SK-N-SH treated with all-trans-retinoic acid at 6 μM for 48 hours (cell line): ENCODE results near the gene ALB.

ENCODE experiments used
- CSDC2 ChIP-seq: fragments of 250-450 bp; sonication (Bioruptor Pico); IDR thresholded peaks from 2 replicates; pipeline ENCODE4 v1.5.0; 2020; ENCODE audit warnings: mild to moderate bottlenecking, moderate library complexity
- CSRNP3 ChIP-seq: fragments of 250-450 bp; sonication (Bioruptor Pico); IDR thresholded peaks from 2 replicates; pipeline ENCODE4 v1.5.1; 2021; ENCODE audit warnings: mild to moderate bottlenecking, moderate library complexity
- ESRRG ChIP-seq: fragments of 250-450 bp; sonication (Bioruptor Pico); IDR thresholded peaks from 2 replicates; pipeline ENCODE4 v1.6.1; 2021; ENCODE audit warnings: mild to moderate bottlenecking
- ISL1 ChIP-seq: fragments of 250-450 bp; sonication (Bioruptor Pico); IDR thresholded peaks from 2 replicates; pipeline ENCODE4 v2.1.2; 2022; ENCODE audit warnings: mild to moderate bottlenecking, moderate library complexity
- PATZ1 ChIP-seq: fragments of 250-450 bp; sonication (Bioruptor Pico); IDR thresholded peaks from 2 replicates; pipeline ENCODE4 v1.8.0; 2020; ENCODE audit warnings: mild to moderate bottlenecking, moderate library complexity, borderline replicate concordance
- PPARA ChIP-seq: fragments of 250-450 bp; sonication (Bioruptor Pico); IDR thresholded peaks from 2 replicates; pipeline ENCODE4 v1.5.0; 2020; ENCODE audit warnings: mild to moderate bottlenecking, borderline replicate concordance
- RARB ChIP-seq: fragments of 250-450 bp; sonication (Bioruptor Pico); IDR thresholded peaks from 2 replicates; pipeline ENCODE4 v1.8.0; 2021; ENCODE audit warnings: mild to moderate bottlenecking, moderate library complexity
- TOX ChIP-seq: fragments of 250-450 bp; sonication (Bioruptor Pico); IDR thresholded peaks from 2 replicates; pipeline ENCODE4 v1.8.0; 2021; ENCODE audit warnings: mild to moderate bottlenecking, moderate library complexity, borderline replicate concordance
- ZC3H10 ChIP-seq: fragments of 250-450 bp; sonication (Bioruptor Pico); IDR thresholded peaks from 2 replicates; pipeline ENCODE4 v1.5.1; 2021; ENCODE audit warnings: mild to moderate bottlenecking, moderate library complexity
- ZFP3 ChIP-seq: fragments of 250-450 bp; sonication (Bioruptor Pico); IDR thresholded peaks from 2 replicates; pipeline ENCODE4 v1.5.0; 2020; ENCODE audit warnings: mild to moderate bottlenecking, moderate library complexity
- ZFP30 ChIP-seq: fragments of 450-650 bp; formaldehyde crosslinking; IDR thresholded peaks from 2 replicates; pipeline ENCODE4 v1.5.0; 2022; ENCODE audit warnings: mild to moderate bottlenecking, moderate library complexity
- ZNF565 ChIP-seq: fragments of 450-650 bp; formaldehyde crosslinking; conservative IDR thresholded peaks from 2 replicates; pipeline ENCODE4 v1.5.0; 2020; ENCODE audit warnings: low read depth, mild to moderate bottlenecking, moderate library complexity
- TF ChIP-seq, protein P1 (sequence below): fragments of 250-450 bp; sonication (Bioruptor Pico); IDR thresholded peaks from 2 replicates; pipeline ENCODE4 v1.5.1; 2020; ENCODE audit warnings: low read depth, mild to moderate bottlenecking, moderate library complexity

DNA sequence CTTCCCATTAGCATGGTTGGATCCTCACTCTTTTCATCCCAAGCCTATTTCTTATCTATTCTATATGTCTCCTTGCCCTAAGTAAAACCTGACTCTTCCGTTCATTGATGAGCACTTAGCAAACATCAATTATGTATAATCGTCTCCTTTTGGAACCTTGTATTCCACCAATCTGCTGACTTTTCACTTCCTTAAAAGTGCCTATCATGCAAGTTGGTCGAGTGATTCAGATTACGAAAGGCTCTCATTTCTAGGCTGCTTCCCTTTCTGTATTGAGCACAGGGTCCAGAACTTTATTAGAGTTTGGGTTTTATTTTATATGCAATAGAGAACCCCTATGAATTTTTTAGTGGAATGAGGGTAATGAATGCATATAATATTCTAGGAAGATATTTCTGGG is 27.1 kb upstream of the ALB start:
- TF ChIP-seq ZFP3 (no peak), ISL1 (no peak), ESRRG (no peak), ZC3H10 (no peak), CSRNP3 (CRISPR knock-in tag) (no peak), ZFP30 (no peak), TOX (CRISPR knock-in tag) (no peak), PPARA (no peak), PATZ1 (CRISPR knock-in tag) (no peak), ZNF565 (CRISPR knock-in tag) (no peak), CSDC2 (CRISPR knock-in tag) (no peak), RARB (CRISPR knock-in tag) (no peak)
- TF ChIP-seq, protein P1, sequence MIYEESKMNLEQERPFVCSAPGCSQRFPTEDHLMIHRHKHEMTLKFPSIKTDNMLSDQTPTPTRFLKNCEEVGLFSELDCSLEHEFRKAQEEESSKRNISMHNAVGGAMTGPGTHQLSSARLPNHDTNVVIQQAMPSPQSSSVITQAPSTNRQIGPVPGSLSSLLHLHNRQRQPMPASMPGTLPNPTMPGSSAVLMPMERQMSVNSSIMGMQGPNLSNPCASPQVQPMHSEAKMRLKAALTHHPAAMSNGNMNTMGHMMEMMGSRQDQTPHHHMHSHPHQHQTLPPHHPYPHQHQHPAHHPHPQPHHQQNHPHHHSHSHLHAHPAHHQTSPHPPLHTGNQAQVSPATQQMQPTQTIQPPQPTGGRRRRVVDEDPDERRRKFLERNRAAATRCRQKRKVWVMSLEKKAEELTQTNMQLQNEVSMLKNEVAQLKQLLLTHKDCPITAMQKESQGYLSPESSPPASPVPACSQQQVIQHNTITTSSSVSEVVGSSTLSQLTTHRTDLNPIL (CRISPR knock-in tag), result no peak
